AG08395 (cell line): Measurements from ENCODE around the gene CDK6.

Experiments
- DNase-seq: peaks from one replicate; pipeline ENCODE4 v3.0.0; 2012; ENCODE audit warnings: mixed read lengths, low spot score

Gene CDK6

GRCh38 chr7:92680442-92680841, 155.9 kb downstream of the CDK6 start:
- no peak for DNase-seq

GRCh38 chr7:92678291-92678920, 158.0 kb downstream of the CDK6 start:
- no peak for DNase-seq

GRCh38 chr7:92674379-92674778, 162.0 kb downstream of the CDK6 start:
- no peak for DNase-seq

DNA sequence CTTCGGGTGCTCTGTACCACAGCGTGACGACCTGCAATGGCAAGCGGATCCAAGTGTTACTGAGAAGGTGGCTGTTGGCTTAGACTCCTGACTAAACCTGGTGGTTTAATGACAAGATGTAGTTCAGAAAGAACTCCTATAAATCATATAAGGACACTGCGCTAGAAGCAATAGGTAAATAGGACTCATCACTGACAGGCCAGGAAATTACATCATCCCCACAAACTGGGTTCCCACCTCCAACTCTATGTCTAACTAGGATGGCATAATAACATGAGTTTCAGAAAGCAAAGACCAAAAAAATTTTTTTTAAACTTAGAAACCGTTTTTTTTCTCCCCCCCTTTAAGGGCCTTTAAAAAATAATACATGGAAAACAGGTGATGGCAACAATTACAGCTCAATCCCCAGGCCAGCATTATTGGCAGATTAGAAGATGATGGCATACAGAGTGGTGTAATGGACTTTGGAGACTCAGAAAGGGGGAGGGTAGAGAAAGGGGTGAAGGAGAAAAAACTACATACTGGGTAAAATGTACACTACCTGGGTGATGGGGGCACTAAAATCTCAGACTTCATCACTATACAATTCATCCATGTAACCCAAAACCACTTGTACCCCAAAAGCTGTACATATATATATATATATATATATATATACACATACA, 164.7 kb downstream of the CDK6 start:
- no peak for DNase-seq

DNA sequence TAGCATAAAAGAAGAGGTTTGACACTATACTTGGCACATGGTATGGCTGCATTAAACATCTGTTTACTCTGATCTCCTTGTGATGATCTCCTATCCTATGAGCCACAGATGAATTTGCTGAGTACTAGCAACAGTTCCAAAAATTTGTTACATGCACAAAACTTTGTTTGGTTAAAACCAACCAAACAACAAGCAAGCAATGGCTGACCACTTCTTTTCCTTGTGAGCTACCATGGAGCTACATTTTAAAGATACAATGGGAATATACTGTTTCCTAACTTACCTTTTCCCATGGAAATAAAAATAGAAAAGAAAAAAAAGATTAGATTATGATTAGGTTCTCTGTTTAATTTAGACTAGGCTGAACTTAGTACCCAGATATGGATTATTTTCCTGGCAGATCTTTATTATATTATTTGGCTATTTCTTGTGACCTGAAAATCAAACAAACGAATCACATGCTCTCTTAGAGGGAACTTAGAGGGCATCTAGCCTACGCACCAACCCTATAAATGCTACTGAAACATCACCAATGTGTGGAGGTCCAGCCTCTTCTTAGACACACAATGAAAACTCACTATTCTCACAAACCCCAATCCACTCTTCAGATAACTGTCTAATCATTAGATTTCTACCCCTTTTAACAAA, 166.0 kb downstream of the CDK6 start:
- no peak for DNase-seq

GRCh38 chr7:92669616-92670165, 166.7 kb downstream of the CDK6 start:
- peak; percentile 11 for DNase-seq

DNA sequence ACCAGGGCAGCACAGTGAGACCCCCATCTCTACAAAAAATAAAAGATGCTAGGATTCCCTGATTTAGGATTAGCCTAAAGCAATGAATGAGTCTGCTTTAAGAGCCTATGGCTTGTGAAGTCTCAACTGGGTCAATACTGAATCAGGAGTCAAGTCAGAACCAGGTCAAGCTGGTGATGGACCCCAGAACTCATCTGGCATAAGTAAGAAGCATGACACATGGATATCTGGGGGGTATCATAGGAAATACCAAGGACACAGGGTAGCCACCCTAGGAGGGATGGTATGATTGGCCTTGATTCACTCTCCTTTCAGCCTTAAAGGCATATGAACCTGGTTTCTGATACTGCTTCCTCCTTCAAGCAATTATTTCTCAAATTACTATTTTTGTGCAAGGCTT, 167.8 kb downstream of the CDK6 start:
- no peak for DNase-seq

DNA sequence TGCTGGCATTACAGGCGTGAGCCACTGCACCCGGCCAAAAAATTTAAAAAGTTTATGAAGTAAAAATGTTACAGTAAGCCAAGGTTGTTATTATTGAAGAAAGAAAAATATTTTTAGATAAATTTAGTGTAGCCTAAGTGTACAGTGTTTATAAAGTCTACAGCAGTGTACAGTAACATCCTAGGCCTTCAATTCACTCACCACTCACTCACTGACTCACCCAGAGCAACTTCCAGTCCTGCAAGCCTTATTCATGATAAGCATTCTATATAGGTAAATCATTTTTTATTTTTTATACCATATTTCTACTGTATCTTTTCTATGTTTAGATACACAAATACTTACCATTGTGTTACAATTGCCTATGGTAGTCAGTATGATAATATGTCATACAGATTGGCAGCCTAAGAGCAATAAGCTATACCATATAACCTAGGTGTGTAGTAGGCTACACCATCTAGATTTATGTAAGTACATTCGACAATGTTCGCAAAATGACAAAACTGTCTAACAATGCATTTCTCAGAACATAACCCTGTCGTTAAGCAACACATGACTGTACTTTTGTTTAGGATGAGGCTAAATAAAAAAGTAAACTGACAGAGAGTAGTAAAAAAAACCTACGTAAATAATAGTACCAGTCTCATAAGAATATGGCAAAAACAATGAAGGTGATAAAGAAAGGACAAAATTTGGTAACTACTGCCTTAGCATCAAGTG, 168.4 kb downstream of the CDK6 start:
- DNase-seq: no peak

- DNase-seq: no peak
Measured at GRCh38 chr7:92665926-92666325, 170.4 kb downstream of the CDK6 start.

DNA sequence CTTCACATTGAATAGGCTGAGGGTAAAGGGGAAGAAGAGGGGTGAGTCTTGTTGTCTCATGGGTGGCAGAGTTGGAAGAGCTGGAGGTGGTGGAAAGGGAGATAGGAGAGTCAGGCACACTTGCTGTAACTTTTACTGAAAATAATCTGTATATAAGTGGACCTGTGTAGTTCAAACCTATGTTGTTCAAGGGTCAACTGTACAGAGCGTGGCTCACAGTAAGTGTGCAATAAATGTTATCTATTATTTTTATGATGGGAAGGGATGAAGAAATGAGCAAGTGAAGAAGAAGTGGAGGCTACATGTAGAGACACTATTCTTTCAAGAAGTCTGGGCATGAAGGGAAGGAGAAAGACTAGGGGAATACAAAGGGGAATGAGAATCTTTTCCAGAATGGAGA, 174.7 kb downstream of the CDK6 start:
- no peak for DNase-seq

DNA sequence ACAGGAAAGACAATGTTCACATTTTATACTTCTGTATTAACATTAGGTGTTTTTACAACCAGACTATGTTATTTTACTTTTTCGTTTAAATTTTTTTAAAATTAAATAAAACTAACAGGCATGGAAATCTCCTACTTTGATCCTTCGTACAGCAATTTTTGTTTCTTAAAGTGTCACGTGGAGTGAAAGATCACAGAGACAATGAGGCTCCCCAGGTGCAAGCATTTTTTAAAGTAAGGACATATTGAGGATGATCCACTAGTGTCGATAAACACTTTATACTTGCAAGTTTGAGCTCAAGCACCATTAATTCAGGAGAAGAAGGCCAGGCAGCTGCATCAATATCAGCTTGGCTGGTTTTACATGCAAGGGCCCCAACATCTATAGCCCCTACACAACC, 177.7 kb downstream of the CDK6 start:
- DNase-seq: no peak

- no peak for DNase-seq
Measured at GRCh38 chr7:92657391-92657790, 179.0 kb downstream of the CDK6 start.

GRCh38 chr7:92656121-92656520, 180.3 kb downstream of the CDK6 start:
- DNase-seq: no peak

- no peak for DNase-seq
Measured at GRCh38 chr7:92655346-92655884, 181.0 kb downstream of the CDK6 start.

DNA sequence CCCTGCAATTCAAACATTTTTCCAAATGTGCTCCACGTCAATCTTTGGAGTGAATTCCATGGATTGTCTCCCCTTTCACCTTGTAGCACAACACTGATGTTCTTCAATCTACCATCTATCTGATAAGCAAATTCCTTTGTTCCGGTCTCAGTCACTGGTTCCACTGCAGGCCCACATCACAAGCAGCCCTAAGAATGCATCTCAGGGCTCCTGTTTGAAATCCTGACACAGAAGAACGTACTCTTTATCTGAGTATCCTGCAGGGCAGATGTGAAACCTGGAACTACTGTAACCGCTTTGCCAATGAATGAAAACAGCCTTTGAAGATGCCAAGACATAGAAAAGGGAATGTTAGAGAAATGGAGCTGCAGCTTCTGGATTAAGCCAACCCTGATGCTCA, 183.2 kb downstream of the CDK6 start:
- no peak for DNase-seq

- DNase-seq: no peak
Measured at GRCh38 chr7:92652536-92652935, 183.8 kb downstream of the CDK6 start.

GRCh38 chr7:92650391-92650790, 186.0 kb downstream of the CDK6 start:
- DNase-seq: no peak

GRCh38 chr7:92648067-92648466, 188.3 kb downstream of the CDK6 start:
- DNase-seq: no peak

- no peak for DNase-seq
Measured at GRCh38 chr7:92647652-92648051, 188.7 kb downstream of the CDK6 start.

GRCh38 chr7:92647011-92647625, 189.3 kb downstream of the CDK6 start:
- no peak for DNase-seq

- no peak for DNase-seq
Measured at GRCh38 chr7:92645114-92646061, 191.0 kb downstream of the CDK6 start.
